SH-SY5Y (cell line): ENCODE data around the gene PACS2.

Experiments
- GATA2 ChIP-seq: IDR thresholded peaks from 2 replicates; pipeline ENCODE4 v1.6.1; 2011; ENCODE audit warnings: mild to moderate bottlenecking, low read depth, low read length
- GATA3 ChIP-seq: IDR thresholded peaks from 2 replicates; pipeline ENCODE4 v1.6.1; 2011; ENCODE audit warnings: low read depth, mild to moderate bottlenecking, low read length, moderate library complexity

GRCh38 chr14:105384605-105385321 is 70.2 kb downstream of the PACS2 start:
- TF ChIP-seq GATA2 (no peak), GATA3 (no peak)
